Mesodermal cell (in vitro differentiated cells): ENCODE results near the gene WDR88.
"Not testable (repeated sequence)": the region's sequence is repeated elsewhere in the genome, so short reads cannot be mapped to it uniquely, and the experiment has no call there.

Source experiments
- H3K27ac ChIP-seq: 2 replicates; pipeline ENCODE4 v1.7.0; 2013; ENCODE audit warnings: mild to moderate bottlenecking, low read depth, low read length, moderate library complexity; ENCODE audit not compliant: severe bottlenecking
- H3K36me3 ChIP-seq: 2 replicates; pipeline ENCODE4 v1.7.1; 2013; ENCODE audit warnings: mild to moderate bottlenecking, low read length, moderate library complexity; ENCODE audit not compliant: control insufficient read depth, insufficient read depth
- H3K4me1 ChIP-seq: one replicate; pipeline ENCODE4 v1.7.1; 2013; ENCODE audit warnings: mild to moderate bottlenecking, low read length; ENCODE audit not compliant: insufficient read depth, control insufficient read depth, poor library complexity, severe bottlenecking
- H3K4me3 ChIP-seq: 2 replicates; pipeline ENCODE4 v1.7.0; 2013; ENCODE audit warnings: low read length, control low read depth, mild to moderate bottlenecking; ENCODE audit not compliant: insufficient read depth, poor library complexity, severe bottlenecking; ENCODE audit errors: extremely low read depth
- H3K9me3 ChIP-seq: 2 replicates; pipeline ENCODE4 v1.7.1; 2013; ENCODE audit warnings: mild to moderate bottlenecking, low read length, moderate library complexity; ENCODE audit not compliant: control insufficient read depth
- WGBS, 2 experiments: methylation state at CpG; one replicate each; pipeline ENCODE4 v1.1.5; 2013; ENCODE audit warnings: missing lambda C conversion rate in 2 of 2; ENCODE audit not compliant: insufficient coverage in 2 of 2; 5-methylcytosine and 5-hydroxymethylcytosine counted together

The WDR88 gene

DNA sequence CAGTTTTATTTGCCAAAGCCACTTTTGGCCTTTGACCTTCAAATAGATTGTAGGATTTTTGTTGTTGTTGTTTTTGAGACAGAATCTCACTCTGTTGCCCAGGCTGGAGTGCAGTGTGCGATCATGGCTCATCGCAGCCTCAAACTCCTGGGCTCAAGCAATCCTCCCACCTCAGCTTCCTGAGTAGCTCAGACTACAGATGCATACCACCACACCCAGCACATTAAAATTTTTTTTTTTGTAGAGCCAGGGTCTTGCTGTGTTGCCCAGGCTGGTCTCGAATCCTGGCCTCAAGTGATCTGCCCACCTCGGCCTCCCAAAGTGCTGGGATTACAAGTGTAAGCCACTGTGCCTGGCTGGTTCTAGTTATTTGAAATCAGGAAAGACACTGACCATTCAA lies 59.2 kb downstream of the WDR88 start:
- not testable (repeated sequence) for H3K4me1 ChIP-seq, H3K4me3 ChIP-seq, H3K27ac ChIP-seq, H3K9me3 ChIP-seq, H3K36me3 ChIP-seq
- WGBS, 2 experiments, result 84% methylated on average over 2 to 4 of the region's 4 CpGs

DNA sequence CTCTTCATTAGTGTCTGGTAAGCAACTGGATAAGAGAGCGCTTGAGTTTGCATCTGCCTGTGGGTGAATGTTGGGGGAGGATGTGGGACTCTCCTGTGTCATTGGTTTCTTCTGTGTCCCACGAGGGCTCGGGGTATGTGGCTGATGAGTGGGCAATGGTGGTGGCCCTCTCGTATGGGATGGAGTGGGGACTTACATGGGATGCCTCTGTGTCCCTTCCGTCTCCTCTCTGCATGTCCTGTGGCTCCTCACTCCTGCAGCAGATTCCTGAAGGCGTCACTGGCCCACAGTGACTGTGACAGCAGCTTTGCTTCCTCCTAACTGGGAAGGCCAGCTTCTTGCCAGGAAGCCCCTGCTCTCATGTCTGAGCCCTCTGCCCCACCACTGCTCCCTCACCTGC lies 59.6 kb downstream of the WDR88 start:
- H3K4me1 ChIP-seq, result no peaks in the 10 kb centered on the region
- 86 to 95% methylated on average over 5 to 6 of the region's 6 CpGs for WGBS, 2 experiments

DNA sequence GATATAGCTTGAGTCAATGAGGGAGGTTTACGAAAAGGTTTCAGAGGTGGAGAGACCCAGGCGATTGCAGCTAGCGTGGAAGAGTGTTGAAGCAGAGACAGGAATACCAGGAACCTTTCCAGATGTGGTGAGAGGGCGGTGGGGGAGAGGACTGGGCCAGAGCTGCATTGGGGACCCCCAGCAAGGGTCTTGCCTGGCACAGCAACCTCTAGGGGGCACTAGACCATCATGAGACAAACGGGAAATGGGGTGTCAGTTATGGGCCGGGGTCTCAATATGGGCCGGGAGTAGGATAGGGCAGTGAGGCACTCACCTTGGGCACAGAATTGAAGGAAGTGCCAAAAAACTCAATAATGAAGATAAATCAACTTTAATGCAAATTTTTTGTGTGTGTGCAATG lies 60.1 kb downstream of the WDR88 start:
- Histone ChIP-seq H3K9me3 (no peaks in the 10 kb centered on the region), H3K4me1 (no peaks in the 10 kb centered on the region), H3K27ac (no peak overlapping the region), H3K4me3 (no peak overlapping the region), H3K36me3 (peaks cover 5% of the 10 kb centered on the region)
- WGBS, 2 experiments, result 71 to 89% methylated on average over 5 to 6 of the region's 7 CpGs

More for the DNA sequence above, 59.6 kb downstream of the WDR88 start:
- no peaks in the 10 kb centered on the region for H3K36me3 ChIP-seq
- H3K9me3 ChIP-seq, result no peaks in the 10 kb centered on the region
- no peak overlapping the region for H3K27ac ChIP-seq
- no peak overlapping the region for H3K4me3 ChIP-seq

GRCh38 chr19:33193269-33193864 lies 61.5 kb downstream of the WDR88 start:
- Histone ChIP-seq H3K36me3 (peaks cover 14% of the 10 kb centered on the region), H3K27ac (no peak overlapping the region), H3K4me1 (no peaks in the 10 kb centered on the region), H3K4me3 (peak overlapping the region; percentile 8), H3K9me3 (no peaks in the 10 kb centered on the region)
- WGBS, 2 experiments, result 80 to 92% methylated on average over 2 of the region's 8 CpGs

DNA sequence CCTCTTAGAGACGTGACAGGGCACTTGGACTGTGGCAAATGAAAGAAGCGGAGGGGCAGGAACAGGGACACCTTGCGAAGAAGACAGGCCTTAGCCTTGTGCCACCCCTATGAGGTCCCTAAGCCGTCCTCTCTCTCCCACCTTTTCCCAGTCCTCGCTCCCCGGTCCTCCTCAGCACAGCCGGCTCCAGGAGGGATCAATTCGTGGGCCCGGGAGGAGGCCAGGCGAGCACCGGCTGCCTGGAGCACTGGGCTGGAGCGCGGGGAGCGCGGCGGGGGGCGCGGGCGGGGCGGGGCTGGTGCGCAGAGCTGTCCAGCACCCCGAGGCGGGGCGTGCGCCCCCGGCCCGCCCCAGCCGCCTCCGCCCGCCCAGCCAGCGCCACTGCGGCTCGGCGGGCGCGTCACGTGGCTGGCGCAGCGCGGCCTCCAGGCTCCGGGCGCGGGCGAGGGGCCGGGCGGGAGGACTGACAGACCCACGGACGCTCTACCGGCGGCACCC lies 62.0 kb downstream of the WDR88 start, which contains the start of gene LRP3:
Gene LRP3 (plus strand): TSS at position 466 of the 498 bp plus-strand sequence. CDS start 456 bp downstream, outside the sequence.
- 3 to 17% methylated on average over 14 to 29 of the region's 50 CpGs for WGBS, 2 experiments
- no peaks in the 10 kb centered on the region for H3K9me3 ChIP-seq
- H3K27ac ChIP-seq, result no peak within 1 kb of the TSS
- peak within 1 kb of the TSS; percentile 60 for H3K4me3 ChIP-seq
- H3K36me3 ChIP-seq, result peaks cover 15% of the 10 kb centered on the region
- no peaks in the 10 kb centered on the region for H3K4me1 ChIP-seq

GRCh38 chr19:33194532-33194885 lies 62.6 kb downstream of the WDR88 start:
- peaks cover 15% of the 10 kb centered on the region for H3K36me3 ChIP-seq
- 0 to 1% methylated on average over 35 to 50 of the region's 57 CpGs for WGBS, 2 experiments
- no peaks in the 10 kb centered on the region for H3K4me1 ChIP-seq
- no peaks in the 10 kb centered on the region for H3K9me3 ChIP-seq
- H3K4me3 ChIP-seq, result peak overlapping the region; percentile 60
- no peak overlapping the region for H3K27ac ChIP-seq

GRCh38 chr19:33194886-33195644 lies 63.2 kb downstream of the WDR88 start:
- Histone ChIP-seq H3K4me3 (peak overlapping the region; percentile 60), H3K4me1 (no peaks in the 10 kb centered on the region), H3K9me3 (no peaks in the 10 kb centered on the region), H3K27ac (no peak overlapping the region), H3K36me3 (peaks cover 15% of the 10 kb centered on the region)
- WGBS, 2 experiments, result 0 to 1% methylated on average over 28 to 35 of the region's 49 CpGs

DNA sequence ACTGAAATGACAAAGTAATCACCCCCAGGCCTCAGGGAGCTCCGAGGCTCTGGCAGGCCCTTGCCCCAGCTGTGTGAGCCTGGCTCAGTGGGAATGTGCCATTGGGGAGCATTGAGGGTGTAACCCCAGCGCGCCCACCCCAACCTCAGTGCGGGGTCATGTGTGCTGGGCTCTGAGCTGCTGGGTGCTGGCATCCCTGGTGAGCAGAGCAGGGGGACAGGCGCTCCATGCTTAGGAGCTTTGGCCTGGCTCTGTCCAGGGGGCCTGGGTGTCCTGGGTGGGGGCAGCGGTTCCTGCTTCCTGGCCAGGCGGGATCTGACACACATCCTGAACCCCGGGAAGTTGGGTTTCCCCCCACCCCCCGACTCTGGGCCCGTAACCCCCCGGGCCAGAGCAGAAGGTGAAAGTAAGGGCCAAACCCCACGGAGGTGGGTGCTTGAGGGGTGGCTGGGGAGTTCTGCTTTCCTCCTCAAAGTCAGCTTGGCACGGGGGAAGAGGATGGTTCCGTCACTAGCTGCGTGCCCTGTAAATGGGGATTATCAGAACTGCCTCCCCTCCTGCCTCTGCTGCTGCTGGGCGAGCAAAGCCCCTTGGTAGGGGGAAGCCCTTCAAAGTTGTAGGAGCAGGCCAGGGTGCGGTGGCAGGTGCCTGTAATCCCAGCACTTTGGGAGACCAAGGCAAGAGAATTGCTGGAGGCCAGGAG lies 63.9 kb downstream of the WDR88 start:
- Histone ChIP-seq H3K27ac (no peak overlapping the region), H3K4me3 (peak overlapping the region; percentile 60), H3K9me3 (no peaks in the 10 kb centered on the region), H3K4me1 (no peaks in the 10 kb centered on the region), H3K36me3 (peaks cover 15% of the 10 kb centered on the region)
- WGBS, 2 experiments, result 87 to 92% methylated on average over 7 to 12 of the region's 17 CpGs

- peaks cover 15% of the 10 kb centered on the region for H3K36me3 ChIP-seq
- H3K27ac ChIP-seq, result no peak overlapping the region
- no peaks in the 10 kb centered on the region for H3K4me1 ChIP-seq
- WGBS, 2 experiments, result 92 to 98% methylated on average over 9 of the region's 10 CpGs
- H3K4me3 ChIP-seq, result no peak overlapping the region
- no peaks in the 10 kb centered on the region for H3K9me3 ChIP-seq
These were observed 64.7 kb downstream of the WDR88 start for GRCh38 chr19:33196446-33197193.

DNA sequence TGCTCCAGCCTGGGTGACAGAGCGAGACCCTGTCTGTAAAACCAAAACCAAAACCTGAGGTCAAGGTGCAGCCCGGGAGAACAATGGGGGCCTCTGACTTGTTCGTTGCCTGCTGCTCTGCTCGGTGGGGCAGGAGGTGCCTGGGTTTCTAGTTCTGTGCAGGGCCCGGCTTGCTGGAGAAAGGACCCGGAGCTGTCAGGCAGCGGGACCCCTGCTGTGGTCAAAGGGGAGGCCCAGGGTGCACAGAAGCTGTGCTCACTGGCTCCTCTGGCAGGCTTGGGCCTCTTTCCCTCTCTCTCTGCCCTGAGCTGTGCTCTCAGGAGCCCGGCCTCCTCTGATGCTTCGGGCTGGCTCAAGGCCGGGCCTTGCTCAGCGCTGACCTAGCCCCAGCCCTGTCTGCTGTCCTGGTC lies 65.7 kb downstream of the WDR88 start:
- peaks cover 18% of the 10 kb centered on the region for H3K36me3 ChIP-seq
- no peak overlapping the region for H3K27ac ChIP-seq
- no peaks in the 10 kb centered on the region for H3K4me1 ChIP-seq
- 92 to 95% methylated on average over 8 to 9 of the region's 11 CpGs for WGBS, 2 experiments
- H3K9me3 ChIP-seq, result no peaks in the 10 kb centered on the region
- no peak overlapping the region for H3K4me3 ChIP-seq
